Measurements from ENCODE around the gene UPF1. TPM values are rescaled to one million over a fixed set of nuclear protein-coding genes. Genes with fewer than 3 reads are reported as not detected.
A peak's percentile ranks its signal among the peaks of the same experiment; 100 is the strongest.

UPF1 gene
- total RNA-seq, 1 donor from 2014 or later = 76.5 TPM

DNA sequence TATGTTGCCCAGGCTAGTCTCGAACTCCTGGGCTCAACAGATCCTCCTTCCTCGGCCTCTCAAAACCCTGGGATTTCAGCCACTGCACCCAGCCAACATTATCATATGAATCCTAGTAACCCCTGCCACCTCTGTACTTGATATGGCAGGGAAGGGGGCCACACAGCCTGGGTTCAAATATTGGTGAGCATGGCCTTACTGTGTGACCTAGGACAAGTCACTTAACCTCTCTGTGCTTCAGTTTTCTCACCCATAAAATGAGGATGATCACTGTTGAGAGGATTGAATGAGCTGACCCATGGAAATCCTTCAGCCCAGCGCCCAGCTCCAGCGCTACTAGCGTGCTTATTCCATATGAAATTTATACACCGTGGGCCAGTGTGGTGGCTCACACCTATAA is 37.1 kb upstream of the UPF1 start:
- no peak for TF ChIP-seq CTCF (conservative IDR thresholded peaks at IDR 0.05)
- Mint-ChIP-seq H3K27ac (no peak overlapping the region), H3K27me3 (peaks cover 70% of the 10 kb centered on the region), H3K36me3 (no peaks in the 10 kb centered on the region), H3K9me3 (no peaks in the 10 kb centered on the region), H3K4me1 (ENCODE audit: unreplicated experiment) (peaks cover 8% of the 10 kb centered on the region), H3K4me3 (no peak overlapping the region)
- no peak for DNase-seq (ENCODE audit: extremely low spot score, unreplicated experiment)

GRCh38 chr19:18795540-18795939 is 36.2 kb upstream of the UPF1 start:
- Mint-ChIP-seq H3K27me3 (peaks cover 62% of the 10 kb centered on the region), H3K9me3 (no peaks in the 10 kb centered on the region), H3K4me1 (ENCODE audit: unreplicated experiment) (peaks cover 4% of the 10 kb centered on the region), H3K4me3 (no peak overlapping the region), H3K36me3 (no peaks in the 10 kb centered on the region), H3K27ac (no peak overlapping the region)
- no peak for DNase-seq (ENCODE audit: extremely low spot score, unreplicated experiment)
- TF ChIP-seq CTCF (conservative IDR thresholded peaks at IDR 0.05) = no peak

GRCh38 chr19:18796239-18796638 is 35.5 kb upstream of the UPF1 start:
- H3K27me3 Mint-ChIP-seq = peaks cover 55% of the 10 kb centered on the region
- peaks cover 4% of the 10 kb centered on the region for H3K4me1 Mint-ChIP-seq (ENCODE audit: unreplicated experiment)
- TF ChIP-seq CTCF (conservative IDR thresholded peaks at IDR 0.05) = no peak
- no peaks in the 10 kb centered on the region for H3K36me3 Mint-ChIP-seq
- no peak overlapping the region for H3K4me3 Mint-ChIP-seq
- DNase-seq (ENCODE audit: extremely low spot score, unreplicated experiment) = no peak
- H3K9me3 Mint-ChIP-seq = no peaks in the 10 kb centered on the region
- H3K27ac Mint-ChIP-seq = no peak overlapping the region

GRCh38 chr19:18798384-18799352 is 33.1 kb upstream of the UPF1 start:
- peak; percentile 31 for TF ChIP-seq CTCF (conservative IDR thresholded peaks at IDR 0.05)
- Mint-ChIP-seq H3K4me3 (peak overlapping the region; percentile 31), H3K36me3 (no peaks in the 10 kb centered on the region), H3K27me3 (peaks cover 35% of the 10 kb centered on the region), H3K27ac (no peak overlapping the region), H3K9me3 (no peaks in the 10 kb centered on the region), H3K4me1 (ENCODE audit: unreplicated experiment) (peaks cover 4% of the 10 kb centered on the region)
- no peak for DNase-seq (ENCODE audit: extremely low spot score, unreplicated experiment)

DNA sequence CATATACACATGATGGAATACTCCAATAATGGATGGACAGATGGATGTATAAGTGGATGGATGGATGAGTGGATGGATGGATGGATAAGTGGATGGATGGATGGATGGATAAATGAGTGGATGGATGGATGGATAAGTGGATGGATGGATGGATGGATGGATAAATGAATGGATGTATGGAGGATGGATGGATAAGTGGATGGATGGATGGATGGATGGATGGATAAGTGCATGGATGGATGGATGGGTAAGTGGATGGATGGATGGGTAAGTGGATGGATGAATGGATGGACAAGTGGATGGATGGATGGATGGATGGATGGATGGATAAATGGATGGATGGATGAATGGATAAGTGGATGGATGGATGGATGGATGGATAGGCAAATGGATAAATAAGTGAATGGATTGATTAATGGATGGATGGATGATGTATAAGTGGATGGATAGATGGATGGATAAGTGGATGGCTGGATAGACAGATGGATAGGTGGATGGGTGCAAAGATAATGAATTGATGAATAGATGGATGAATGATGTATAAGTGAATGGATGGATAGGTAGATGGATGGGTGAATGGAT is 32.3 kb upstream of the UPF1 start:
- Mint-ChIP-seq H3K9me3 (no peaks in the 10 kb centered on the region), H3K27me3 (peaks cover 30% of the 10 kb centered on the region), H3K4me3 (no peak overlapping the region), H3K27ac (no peak overlapping the region), H3K4me1 (ENCODE audit: unreplicated experiment) (peaks cover 4% of the 10 kb centered on the region), H3K36me3 (no peaks in the 10 kb centered on the region)
- no peak for TF ChIP-seq CTCF (conservative IDR thresholded peaks at IDR 0.05)
- DNase-seq (ENCODE audit: extremely low spot score, unreplicated experiment) = no peak

Data from type B pancreatic cell (in vitro differentiated cells).